HCT116 (cell line): ENCODE measurements around the gene RHOXF1. TPM values are rescaled to one million over a fixed set of nuclear protein-coding genes. Genes with fewer than 3 reads are reported as not detected.
A peak's percentile ranks its signal among the peaks of the same experiment; 100 is the strongest.

Experiments used
- ATAC-seq: fragments of 200-7000 bp; cut with Tn5 transposase; 2 replicates; pipeline ENCODE4 v1.9.1; 2020; ENCODE audit warnings: mild to moderate bottlenecking, moderate library complexity
- BruUV-seq: library from RNA; stranded (reverse); fragments of 400-500 nt; replicated peaks from 2 replicates; lab custom pipeline; 2021; lab: Mats Ljungman, UMichigan
- CTCF ChIA-PET: fragments of 300-600 bp; sonication (Branson Sonifier 250); formaldehyde crosslinking; loops from one replicate; lab custom pipeline; 2021; ENCODE audit warnings: antibody characterized with exemption; lab: Charles Lee
- POLR2A ChIA-PET: fragments of 300-600, 350-600 bp; sonication (Branson Sonifier 250); formaldehyde crosslinking; loops from one replicate; lab custom pipeline; 2021; ENCODE audit warnings: antibody characterized with exemption; lab: Charles Lee
- RAD21 ChIA-PET, 2 experiments: fragments of 300-600 bp; sonication (Branson Sonifier 250); formaldehyde crosslinking; loops; one replicate each; lab custom pipeline; 2023; ENCODE audit warnings: low total read pairs in 2 of 2; ENCODE audit not compliant: uncharacterized antibody in 2 of 2, unreplicated experiment in 2 of 2, low non-redundant PET in 1 of 2; lab: Charles Lee
- DNase-seq: peaks from one replicate; pipeline ENCODE4 v3.0.0-alpha.2; 2010; ENCODE audit warnings: low read depth, low spot score
- H2AFZ ChIP-seq: fragments of 200-600 bp; shearing (Covaris generic), sonication (generic); 2 replicates; pipeline ENCODE4 v1.6.1; 2017; ENCODE audit warnings: low read depth, mixed run types, mixed read lengths, antibody characterized with exemption, low read length; ENCODE audit not compliant: poor library complexity, severe bottlenecking
- H3K27ac ChIP-seq: 2 replicates; pipeline ENCODE4 v1.5.1; 2012; ENCODE audit warnings: low read depth, low read length
- H3K27me3 ChIP-seq: fragments of 200-600 bp; sonication (generic); 2 replicates; pipeline ENCODE4 v1.6.1; 2016; ENCODE audit warnings: mixed run types, low read length, mixed read lengths; ENCODE audit not compliant: insufficient read depth
- H3K36me3 ChIP-seq, 2 experiments: fragments of 200-500 bp in 1 of 2; fragments of 200-600 bp in 1 of 2; sonication (Bioruptor generic) in 1 of 2; sonication (generic) in 1 of 2; 2 replicates each; pipeline versions ENCODE4 v1.5.1 to v1.6.1; 2014 to 2016; ENCODE audit warnings: low read length in 2 of 2, inconsistent platforms in 1 of 2, mixed read lengths in 1 of 2, mixed run types in 1 of 2; ENCODE audit not compliant: insufficient read depth in 2 of 2, control insufficient read depth in 1 of 2
- H3K4me1 ChIP-seq, 2 experiments: fragments of 200-600 bp in 1 of 2; sonication (generic) in 1 of 2; 2 replicates each; pipeline versions ENCODE4 v1.5.1 to v1.6.1; 2012 to 2017; ENCODE audit warnings: low read length in 2 of 2, inconsistent platforms in 1 of 2, mild to moderate bottlenecking in 1 of 2, mixed read lengths in 1 of 2, mixed run types in 1 of 2, moderate library complexity in 1 of 2; ENCODE audit not compliant: insufficient read depth in 2 of 2, control insufficient read depth in 1 of 2
- H3K4me2 ChIP-seq: fragments of 200-600 bp; sonication (generic); 2 replicates; pipeline ENCODE4 v1.6.1; 2017; ENCODE audit warnings: mixed run types, low read length, mixed read lengths
- H3K4me3 ChIP-seq, 2 experiments: fragments of 200-600 bp in 1 of 2; sonication (generic) in 1 of 2; replicated peaks in 1 of 2; 2 replicates each; pipeline ENCODE4 v1.5.1; 2011 to 2016; ENCODE audit warnings: low read length in 2 of 2, control low read depth in 1 of 2, low read depth in 1 of 2, mild to moderate bottlenecking in 1 of 2, mixed read lengths in 1 of 2, mixed run types in 1 of 2
- H3K79me2 ChIP-seq: fragments of 200-600 bp; sonication (generic); 2 replicates; pipeline ENCODE4 v1.6.1; 2017; ENCODE audit warnings: mild to moderate bottlenecking, mixed run types, low read length, moderate library complexity, mixed read lengths; ENCODE audit not compliant: insufficient read depth
- H3K9ac ChIP-seq: fragments of 200-600 bp; sonication (generic); 2 replicates; pipeline ENCODE4 v1.6.1; 2016; ENCODE audit warnings: low read length, mixed read lengths
- H3K9me2 ChIP-seq: fragments of 200-600 bp; sonication (generic), shearing (Covaris generic); 2 replicates; pipeline ENCODE4 v1.6.1; 2017; ENCODE audit warnings: mixed run types, mild to moderate bottlenecking, moderate library complexity; ENCODE audit not compliant: insufficient read depth
- H3K9me3 ChIP-seq, 2 experiments: fragments of 200-500 bp in 1 of 2; fragments of 200-600 bp in 1 of 2; sonication (Bioruptor generic) in 1 of 2; sonication (generic) in 1 of 2; 2 replicates each; pipeline ENCODE4 v1.6.1; 2014 to 2017; ENCODE audit warnings: low read length in 2 of 2, mixed read lengths in 2 of 2, inconsistent platforms in 1 of 2, low read depth in 1 of 2, mild to moderate bottlenecking in 1 of 2, mixed run types in 1 of 2, moderate library complexity in 1 of 2; ENCODE audit not compliant: control insufficient read depth in 1 of 2, insufficient read depth in 1 of 2
- H4K20me1 ChIP-seq: fragments of 200-600 bp; sonication (generic), shearing (Covaris generic); 2 replicates; pipeline ENCODE4 v1.6.1; 2017; ENCODE audit warnings: mixed run types, mild to moderate bottlenecking, moderate library complexity; ENCODE audit not compliant: insufficient read depth
- CBX3 ChIP-seq: IDR thresholded peaks from 2 replicates; pipeline ENCODE4 v1.6.1; 2012; ENCODE audit warnings: low read depth
- CEBPB ChIP-seq: IDR thresholded peaks from 2 replicates; pipeline ENCODE4 v1.6.1; 2012; ENCODE audit warnings: low read depth
- ELF1 ChIP-seq: IDR thresholded peaks from 2 replicates; pipeline ENCODE4 v1.6.1; 2012; ENCODE audit warnings: low read depth, borderline replicate concordance
- EZH2 ChIP-seq: fragments of 200-600 bp; sonication (generic); IDR thresholded peaks from 2 replicates; pipeline ENCODE4 v1.6.1; 2017; ENCODE audit warnings: antibody characterized with exemption, mixed run types
- EZH2phosphoT487 ChIP-seq: fragments of 200-600 bp; IDR thresholded peaks from 2 replicates; pipeline ENCODE4 v1.6.1; 2018; ENCODE audit warnings: antibody characterized with exemption, borderline replicate concordance
- JUND ChIP-seq: IDR thresholded peaks from 2 replicates; pipeline ENCODE4 v1.6.1; 2012
- POLR2A ChIP-seq: IDR thresholded peaks from 2 replicates; pipeline ENCODE4 v1.7.0; 2011; ENCODE audit warnings: borderline replicate concordance; ENCODE audit not compliant: insufficient read depth, insufficient read length; ENCODE audit errors: extremely low read depth
- POLR2AphosphoS5 ChIP-seq: IDR thresholded peaks from 2 replicates; pipeline ENCODE4 v1.6.1; 2011; ENCODE audit warnings: mild to moderate bottlenecking, low read depth, low read length, moderate library complexity
- RAD21 ChIP-seq: IDR thresholded peaks from 2 replicates; pipeline ENCODE4 v1.6.1; 2012; ENCODE audit warnings: low read depth, mild to moderate bottlenecking
- SIN3A ChIP-seq: IDR thresholded peaks from 2 replicates; pipeline ENCODE4 v1.6.1; 2012; ENCODE audit warnings: low read depth
- SP1 ChIP-seq: IDR thresholded peaks from 2 replicates; pipeline ENCODE4 v1.6.1; 2012; ENCODE audit warnings: low read depth
- SRF ChIP-seq: IDR thresholded peaks from 2 replicates; pipeline ENCODE4 v1.6.1; 2012; ENCODE audit warnings: low read depth
- TCF7L2 ChIP-seq: IDR thresholded peaks from 2 replicates; pipeline ENCODE4 v1.7.0; 2011; ENCODE audit warnings: borderline replicate concordance, inconsistent platforms; ENCODE audit not compliant: insufficient read depth, insufficient read length; ENCODE audit errors: extremely low read depth
- ZFX ChIP-seq: fragments of 450-650 bp; IDR thresholded peaks from 2 replicates; pipeline ENCODE4 v1.6.1; 2017
- intact Hi-C: fragments of 100-400 bp; cut with micrococcal nuclease; formaldehyde crosslinking; loops from 2 replicates; pipeline ENCODE4 v1.10.0; 2022
- total RNA-seq: library from RNA; stranded (reverse); gene quantifications from one replicate; pipeline ENCODE4 v1.2.1, GENCODE V29; 2021; ENCODE audit not compliant: unreplicated experiment
- TF ChIP-seq, protein P1 (sequence below), 3 experiments: fragments of 200-600 bp in 1 of 3; sonication (generic) in 1 of 3; IDR thresholded peaks in 2 of 3; conservative IDR thresholded peaks in 1 of 3; 2 replicates each; pipeline ENCODE4 v1.5.1; 2012 to 2017; ENCODE audit warnings: low read depth in 2 of 3, low read length in 2 of 3, antibody characterized with exemption in 1 of 3, borderline replicate concordance in 1 of 3, control low read depth in 1 of 3, mild to moderate bottlenecking in 1 of 3, mixed read lengths in 1 of 3, mixed run types in 1 of 3, moderate library complexity in 1 of 3; ENCODE audit not compliant: insufficient read depth in 1 of 3
- TF ChIP-seq, protein P2 (sequence below): IDR thresholded peaks from 2 replicates; pipeline ENCODE4 v1.6.1; 2012
- TF ChIP-seq, protein P3 (sequence below): IDR thresholded peaks from 2 replicates; pipeline ENCODE4 v1.6.1; 2012

Gene RHOXF1
- total RNA-seq, 1 experiment from 2014 or later, result 0.52 TPM

DNA sequence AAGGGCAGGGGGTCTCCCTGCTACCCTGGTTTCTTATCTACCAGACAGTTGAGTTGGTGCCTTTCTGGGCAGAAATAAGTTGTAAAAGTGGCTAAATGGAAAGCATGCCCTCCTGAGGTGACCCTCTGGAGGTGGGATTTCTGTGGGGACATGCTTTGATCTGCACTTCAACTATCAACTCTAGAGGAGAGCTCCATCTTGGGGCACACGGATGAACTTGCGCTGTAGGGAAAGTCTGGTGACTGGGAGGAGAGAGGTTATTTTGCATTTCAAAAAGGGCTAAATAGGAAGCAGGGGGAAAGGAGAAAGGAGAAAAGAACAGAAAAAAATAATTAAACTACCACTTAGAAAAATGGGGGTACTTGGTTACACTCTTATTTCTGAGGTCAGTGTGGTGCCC lies 25.5 kb downstream of the RHOXF1 start:
- ATAC-seq, result no peak
- H3K27ac ChIP-seq, result no peak overlapping the region
- TF ChIP-seq, protein P1, sequence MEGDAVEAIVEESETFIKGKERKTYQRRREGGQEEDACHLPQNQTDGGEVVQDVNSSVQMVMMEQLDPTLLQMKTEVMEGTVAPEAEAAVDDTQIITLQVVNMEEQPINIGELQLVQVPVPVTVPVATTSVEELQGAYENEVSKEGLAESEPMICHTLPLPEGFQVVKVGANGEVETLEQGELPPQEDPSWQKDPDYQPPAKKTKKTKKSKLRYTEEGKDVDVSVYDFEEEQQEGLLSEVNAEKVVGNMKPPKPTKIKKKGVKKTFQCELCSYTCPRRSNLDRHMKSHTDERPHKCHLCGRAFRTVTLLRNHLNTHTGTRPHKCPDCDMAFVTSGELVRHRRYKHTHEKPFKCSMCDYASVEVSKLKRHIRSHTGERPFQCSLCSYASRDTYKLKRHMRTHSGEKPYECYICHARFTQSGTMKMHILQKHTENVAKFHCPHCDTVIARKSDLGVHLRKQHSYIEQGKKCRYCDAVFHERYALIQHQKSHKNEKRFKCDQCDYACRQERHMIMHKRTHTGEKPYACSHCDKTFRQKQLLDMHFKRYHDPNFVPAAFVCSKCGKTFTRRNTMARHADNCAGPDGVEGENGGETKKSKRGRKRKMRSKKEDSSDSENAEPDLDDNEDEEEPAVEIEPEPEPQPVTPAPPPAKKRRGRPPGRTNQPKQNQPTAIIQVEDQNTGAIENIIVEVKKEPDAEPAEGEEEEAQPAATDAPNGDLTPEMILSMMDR (IDR thresholded peaks at IDR 0.05 in 2 of 3, conservative IDR thresholded peaks at IDR 0.05 in 1 of 3; ENCODE audit: borderline replicate concordance in 1 of 3, insufficient read depth in 1 of 3, low read depth in 2 of 3, low read length in 2 of 3), result peak in 2 of 3 experiments; percentile 14 to 21; a peak in 2 of 6 replicates
- TF ChIP-seq SIN3A, result no peak
- TF ChIP-seq TCF7L2, result no peak
- H3K36me3 ChIP-seq, result no peaks in the 10 kb centered on the region
- CTCF ChIA-PET, result interaction anchor here (1.4 kb wide), 1 partner anchor 9 kb away, joined by 3 read pairs; no protein-coding TSS in a partner anchor
- H3K4me2 ChIP-seq, result no peak overlapping the region
- H3K27me3 ChIP-seq, result no peaks in the 10 kb centered on the region
- RAD21 ChIA-PET, result no interaction called here
- intact Hi-C loops, result no loop called here
- DNase-seq, result no peak
- no peaks in the 10 kb centered on the region for H4K20me1 ChIP-seq
- POLR2A ChIA-PET, result no interaction called here
- no peaks in the 10 kb centered on the region for H3K9me2 ChIP-seq
- H3K9me3 ChIP-seq, result no peaks in the 10 kb centered on the region
- no peak overlapping the region for H2AFZ ChIP-seq
- no peak overlapping the region for H3K9ac ChIP-seq
- no peak overlapping the region for H3K4me3 ChIP-seq
- H3K4me1 ChIP-seq, result no peaks in the 10 kb centered on the region
- no TSS peak for BruUV-seq
- no peaks in the 10 kb centered on the region for H3K79me2 ChIP-seq

DNA sequence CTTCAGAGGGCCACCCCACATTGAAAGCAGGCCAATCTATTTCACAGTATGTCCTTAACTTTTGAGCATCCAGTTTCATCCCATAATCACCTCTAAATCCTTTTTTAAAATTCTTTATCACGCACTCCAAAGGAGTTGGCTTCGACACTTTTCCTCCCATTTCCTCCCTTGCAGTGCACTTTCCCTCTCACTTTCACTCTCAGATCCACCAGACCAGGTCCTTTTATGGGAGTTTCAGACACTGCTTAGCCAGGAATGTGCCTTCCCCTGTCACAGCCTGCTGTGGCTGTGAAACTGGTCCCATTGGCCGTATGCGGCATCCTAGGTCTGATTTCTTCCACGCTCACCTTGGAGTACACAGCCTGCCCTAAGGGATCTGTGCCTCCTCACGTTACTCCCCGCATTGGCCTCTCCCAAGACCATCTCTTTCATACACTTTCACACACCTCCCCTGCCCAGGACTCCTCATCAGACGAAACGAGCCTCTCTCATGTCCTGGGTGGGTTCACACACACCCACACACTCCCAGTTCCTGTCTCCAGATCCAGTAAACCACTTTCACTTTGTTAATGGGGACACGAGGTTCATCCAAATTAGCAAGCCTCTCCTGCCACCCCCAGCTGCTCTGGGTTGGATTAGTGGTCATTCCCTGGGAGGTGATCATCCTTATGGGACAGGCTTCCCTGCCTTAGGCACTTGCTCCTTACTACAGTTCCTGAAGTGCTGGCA lies 28.3 kb downstream of the RHOXF1 start:
- no TSS peak for BruUV-seq
- Histone ChIP-seq H3K4me2 (no peak overlapping the region), H3K27ac (no peak overlapping the region), H3K9me3 (no peaks in the 10 kb centered on the region), H2AFZ (no peak overlapping the region), H3K36me3 (no peaks in the 10 kb centered on the region), H3K9ac (no peak overlapping the region), H3K4me3 (no peak overlapping the region), H3K9me2 (no peaks in the 10 kb centered on the region), H3K4me1 (no peaks in the 10 kb centered on the region), H3K27me3 (no peaks in the 10 kb centered on the region), H3K79me2 (no peaks in the 10 kb centered on the region), H4K20me1 (no peaks in the 10 kb centered on the region)
- DNase-seq (no peak), ATAC-seq (no peak)
- ChIA-PET POLR2A (no interaction called here), CTCF (no interaction called here), RAD21 (no interaction called here)
- intact Hi-C loops, result no loop called here
- TF ChIP-seq JUND (no peak), POLR2A (no peak), CBX3 (no peak), SP1 (no peak), ELF1 (no peak), SRF (no peak), EZH2phosphoT487 (no peak), RAD21 (no peak), ZFX (no peak), CEBPB (no peak), POLR2AphosphoS5 (no peak), EZH2 (no peak)
- TF ChIP-seq, protein P2, sequence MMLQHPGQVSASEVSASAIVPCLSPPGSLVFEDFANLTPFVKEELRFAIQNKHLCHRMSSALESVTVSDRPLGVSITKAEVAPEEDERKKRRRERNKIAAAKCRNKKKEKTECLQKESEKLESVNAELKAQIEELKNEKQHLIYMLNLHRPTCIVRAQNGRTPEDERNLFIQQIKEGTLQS, result no peak
- TF ChIP-seq, protein P1 (IDR thresholded peaks at IDR 0.05 in 2 of 3, conservative IDR thresholded peaks at IDR 0.05 in 1 of 3; ENCODE audit: borderline replicate concordance in 1 of 3, insufficient read depth in 1 of 3, low read depth in 2 of 3, low read length in 2 of 3), result no peak
- TF ChIP-seq, protein P3, sequence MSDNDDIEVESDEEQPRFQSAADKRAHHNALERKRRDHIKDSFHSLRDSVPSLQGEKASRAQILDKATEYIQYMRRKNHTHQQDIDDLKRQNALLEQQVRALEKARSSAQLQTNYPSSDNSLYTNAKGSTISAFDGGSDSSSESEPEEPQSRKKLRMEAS, result no peak
